ENCODE results near the gene HSPB6. TPM values are rescaled to one million over a fixed set of nuclear protein-coding genes. Genes with fewer than 3 reads are reported as not detected.

Gene HSPB6
- total RNA-seq, result 100 to 1,000 TPM in 1 of 3 donors, 10 to 100 TPM in 1, 1 to 10 TPM in 1; 3.9 to 122 (median 22.9) TPM
- long read RNA-seq, donor 1, transcript HSPB6-201 (3 exons, 1,457 nt), result major isoform, 91 of 97 reads
- long read RNA-seq, donor 1, partial matches to known transcripts, result 0 of 97 reads
- long read RNA-seq, donor 1, other reads (novel, unspliced or antisense), result 6 of 97 reads
- long read RNA-seq, donor 2, result 0 reads

- DNase-seq (peak in 2 of 3 donors; percentile 59 to 62), ATAC-seq (no peak)
- TF ChIP-seq, protein P1, sequence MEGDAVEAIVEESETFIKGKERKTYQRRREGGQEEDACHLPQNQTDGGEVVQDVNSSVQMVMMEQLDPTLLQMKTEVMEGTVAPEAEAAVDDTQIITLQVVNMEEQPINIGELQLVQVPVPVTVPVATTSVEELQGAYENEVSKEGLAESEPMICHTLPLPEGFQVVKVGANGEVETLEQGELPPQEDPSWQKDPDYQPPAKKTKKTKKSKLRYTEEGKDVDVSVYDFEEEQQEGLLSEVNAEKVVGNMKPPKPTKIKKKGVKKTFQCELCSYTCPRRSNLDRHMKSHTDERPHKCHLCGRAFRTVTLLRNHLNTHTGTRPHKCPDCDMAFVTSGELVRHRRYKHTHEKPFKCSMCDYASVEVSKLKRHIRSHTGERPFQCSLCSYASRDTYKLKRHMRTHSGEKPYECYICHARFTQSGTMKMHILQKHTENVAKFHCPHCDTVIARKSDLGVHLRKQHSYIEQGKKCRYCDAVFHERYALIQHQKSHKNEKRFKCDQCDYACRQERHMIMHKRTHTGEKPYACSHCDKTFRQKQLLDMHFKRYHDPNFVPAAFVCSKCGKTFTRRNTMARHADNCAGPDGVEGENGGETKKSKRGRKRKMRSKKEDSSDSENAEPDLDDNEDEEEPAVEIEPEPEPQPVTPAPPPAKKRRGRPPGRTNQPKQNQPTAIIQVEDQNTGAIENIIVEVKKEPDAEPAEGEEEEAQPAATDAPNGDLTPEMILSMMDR (IDR thresholded peaks at IDR 0.05), result no peak
- H3K9me3 ChIP-seq, result no peaks in the 10 kb centered on the region
- H3K36me3 ChIP-seq (ENCODE audit: low read depth), result peaks cover 7% of the 10 kb centered on the region
- intact Hi-C loops (cut with DNase I, micrococcal nuclease), result no loop called here
- H3K4me3 ChIP-seq, result peak within 1 kb of the TSS; percentile 80
- H3K4me1 ChIP-seq (ENCODE audit: low read depth), result peaks cover 32% of the 10 kb centered on the region
Observed at GRCh38 chr19:35756377-35757230, at the start of gene HSPB6. HSPB6 (minus strand) TSS chr19:35757029; CDS start chr19:35757008, 21 bp downstream.

GRCh38 chr19:35806597-35806996 is 49.8 kb upstream of the HSPB6 start:
- ATAC-seq (no peak), DNase-seq (peak in 1 of 3 donors; percentile 29)
- H3K9me3 ChIP-seq, result no peaks in the 10 kb centered on the region
- no peak overlapping the region for H3K4me3 ChIP-seq
- TF ChIP-seq, protein P1 (IDR thresholded peaks at IDR 0.05), result no peak
- no peaks in the 10 kb centered on the region for H3K4me1 ChIP-seq (ENCODE audit: low read depth)
- no peaks in the 10 kb centered on the region for H3K36me3 ChIP-seq (ENCODE audit: low read depth)
- intact Hi-C loops (cut with DNase I, micrococcal nuclease), result no loop called here

DNA sequence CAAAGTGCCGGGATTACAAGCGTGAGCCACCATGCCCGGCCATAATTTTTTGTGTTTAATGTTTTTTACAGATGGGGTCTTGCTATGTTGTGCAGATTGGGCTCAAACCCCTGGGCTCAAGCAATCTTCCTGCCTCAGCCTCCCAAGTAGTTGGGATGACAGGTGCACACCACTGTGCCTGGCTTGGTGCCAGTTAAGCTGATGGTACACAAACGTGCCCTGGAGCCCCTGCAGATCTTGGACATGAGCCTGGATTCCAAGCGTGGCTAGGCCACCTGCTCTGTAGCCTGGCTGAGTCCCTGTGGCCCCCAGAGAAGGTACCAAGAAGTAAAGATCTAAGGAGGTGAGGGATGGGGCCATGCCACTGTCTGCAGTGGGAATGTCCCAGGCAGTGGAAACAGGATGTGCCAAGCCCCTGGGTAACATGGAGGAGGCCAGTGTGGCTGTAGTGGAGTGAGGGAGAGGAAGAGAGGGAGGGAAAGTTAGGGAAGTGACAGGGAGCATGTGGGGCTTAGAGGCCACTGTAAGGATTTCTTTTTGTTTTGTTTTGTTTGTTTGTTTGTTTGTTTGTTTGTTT is 48.8 kb upstream of the HSPB6 start:
- ATAC-seq (no peak), DNase-seq (peak in 1 of 3 donors; percentile 15)
- no peaks in the 10 kb centered on the region for H3K9me3 ChIP-seq

DNA sequence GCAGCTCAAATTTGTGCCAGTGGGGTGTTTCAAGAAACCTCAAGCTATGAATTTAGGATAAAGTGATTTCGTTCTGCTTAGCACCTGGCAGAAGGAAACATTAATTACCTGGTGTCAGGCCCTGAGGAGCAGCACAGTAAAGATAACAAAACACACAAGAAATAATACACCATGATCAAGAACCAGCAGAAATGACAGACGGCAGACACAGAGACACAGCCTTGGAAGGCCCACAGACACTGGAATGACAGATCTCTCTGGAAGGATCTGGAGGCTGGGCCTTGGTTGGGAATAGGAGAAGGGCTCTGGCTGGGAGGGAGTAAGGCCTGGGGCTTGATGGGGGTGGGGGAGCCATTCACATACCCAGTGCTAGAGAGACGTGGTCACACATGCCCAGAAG is 45.0 kb upstream of the HSPB6 start:
- intact Hi-C loops (cut with DNase I, micrococcal nuclease), result no loop called here
- H3K36me3 ChIP-seq (ENCODE audit: low read depth), result no peaks in the 10 kb centered on the region
- DNase-seq (peak in 1 of 3 donors; percentile 8), ATAC-seq (no peak)
- no peak overlapping the region for H3K4me3 ChIP-seq
- no peaks in the 10 kb centered on the region for H3K4me1 ChIP-seq (ENCODE audit: low read depth)
- TF ChIP-seq, protein P1 (IDR thresholded peaks at IDR 0.05), result no peak
- H3K9me3 ChIP-seq, result no peaks in the 10 kb centered on the region

More for the DNA sequence above, 48.8 kb upstream of the HSPB6 start:
- TF ChIP-seq, protein P1 (IDR thresholded peaks at IDR 0.05), result no peak
- no peak overlapping the region for H3K4me3 ChIP-seq
- intact Hi-C loops (cut with DNase I, micrococcal nuclease), result no loop called here
- no peaks in the 10 kb centered on the region for H3K4me1 ChIP-seq (ENCODE audit: low read depth)
- no peaks in the 10 kb centered on the region for H3K36me3 ChIP-seq (ENCODE audit: low read depth)

- H3K4me3 ChIP-seq, result no peak overlapping the region
- H3K36me3 ChIP-seq (ENCODE audit: low read depth), result no peaks in the 10 kb centered on the region
- H3K9me3 ChIP-seq, result no peaks in the 10 kb centered on the region
- DNase-seq (peak in 1 of 3 donors; percentile 41), ATAC-seq (no peak)
- intact Hi-C loops (cut with DNase I, micrococcal nuclease), result no loop called here
- TF ChIP-seq, protein P1 (IDR thresholded peaks at IDR 0.05), result no peak
- no peaks in the 10 kb centered on the region for H3K4me1 ChIP-seq (ENCODE audit: low read depth)
Observed at GRCh38 chr19:35797663-35798062, 40.8 kb upstream of the HSPB6 start.
